Natural killer cell (primary cell): ENCODE results near the gene CD180. TPM values are rescaled to one million over a fixed set of nuclear protein-coding genes. Genes with fewer than 3 reads are reported as not detected.

ENCODE experiments used
- ATAC-seq, 3 donors: fragments of 150-1000 bp in 2 of 3; fragments of 200-7000 bp in 1 of 3; cut with Tn5 transposase; 1 replicate in 1 of 3; 2 replicates in 2 of 3; pipeline ENCODE4 v1.10.0; 2021; ENCODE audit warnings: mild to moderate bottlenecking in 2 of 3, moderate library complexity in 2 of 3
- DNase-seq, 2 donors: peaks; one replicate each; pipeline versions ENCODE4 v3.0.0 to v3.0.0-alpha.2; 2013 to 2021; ENCODE audit warnings: mixed read lengths in 1 of 2
- H3K27ac ChIP-seq: one replicate; pipeline ENCODE4 v1.5.1; 2013; ENCODE audit warnings: mild to moderate bottlenecking, low read length
- H3K27me3 ChIP-seq: one replicate; pipeline ENCODE4 v1.6.1; 2013; ENCODE audit warnings: low read length; ENCODE audit not compliant: control insufficient read depth, insufficient read depth
- H3K36me3 ChIP-seq: one replicate; pipeline ENCODE4 v1.6.1; 2013; ENCODE audit warnings: low read length; ENCODE audit not compliant: control insufficient read depth, insufficient read depth
- H3K4me1 ChIP-seq: one replicate; pipeline ENCODE4 v1.6.1; 2013; ENCODE audit warnings: low read length; ENCODE audit not compliant: control insufficient read depth, insufficient read depth
- H3K4me3 ChIP-seq: one replicate; pipeline ENCODE4 v1.5.1; 2013; ENCODE audit warnings: low read length
- H3K9me3 ChIP-seq: one replicate; pipeline ENCODE4 v1.6.1; 2013; ENCODE audit warnings: low read length; ENCODE audit not compliant: control insufficient read depth, insufficient read depth
- H3K27ac Mint-ChIP-seq, 2 donors: one replicate each; pipeline ENCODE4 v1.8.0; 2022; ENCODE audit warnings: mild to moderate bottlenecking in 2 of 2, mixed read lengths in 2 of 2, moderate library complexity in 1 of 2
- H3K27me3 Mint-ChIP-seq, 2 donors: one replicate each; pipeline ENCODE4 v1.8.0; 2022; ENCODE audit warnings: low read depth in 2 of 2, mixed read lengths in 2 of 2
- H3K36me3 Mint-ChIP-seq: one replicate; pipeline ENCODE4 v1.8.0; 2022; ENCODE audit warnings: mixed read lengths
- H3K4me1 Mint-ChIP-seq, 2 donors: one replicate each; pipeline ENCODE4 v1.8.0; 2022; ENCODE audit warnings: mixed read lengths in 2 of 2
- H3K4me3 Mint-ChIP-seq: one replicate; pipeline ENCODE4 v1.8.0; 2022; ENCODE audit warnings: mild to moderate bottlenecking, moderate library complexity, mixed read lengths
- H3K9me3 Mint-ChIP-seq, 2 donors: one replicate each; pipeline ENCODE4 v1.8.0; 2022; ENCODE audit warnings: mixed read lengths in 2 of 2
- WGBS: methylation state at CpG from one replicate; pipeline ENCODE4 v1.1.7; 2013; ENCODE audit warnings: missing lambda C conversion rate; ENCODE audit not compliant: insufficient coverage; 5-methylcytosine and 5-hydroxymethylcytosine counted together
- intact Hi-C: fragments of 100-400 bp; cut with micrococcal nuclease; formaldehyde crosslinking; loops from one replicate; pipeline ENCODE4 v1.14.2; 2022
- total RNA-seq, 4 donors: library from RNA; stranded (reverse); fragments of 120-200 nt in 1 of 4; gene quantifications; one replicate each; pipeline versions ENCODE4 v1.2.3 to v1.2.4, GENCODE V29; 2013 to 2022
- TF ChIP-seq, protein P1 (sequence below): fragments of 200-600 bp; IDR thresholded peaks from one replicate; pipeline ENCODE4 v1.8.0; 2022; ENCODE audit warnings: antibody characterized with exemption

The CD180 gene
- total RNA-seq, 3 donors from 2014 or later (not counting 1 experiment from before 2014, with no cell fraction given) = 0.34 to 1.2 (median 1.1) TPM

DNA sequence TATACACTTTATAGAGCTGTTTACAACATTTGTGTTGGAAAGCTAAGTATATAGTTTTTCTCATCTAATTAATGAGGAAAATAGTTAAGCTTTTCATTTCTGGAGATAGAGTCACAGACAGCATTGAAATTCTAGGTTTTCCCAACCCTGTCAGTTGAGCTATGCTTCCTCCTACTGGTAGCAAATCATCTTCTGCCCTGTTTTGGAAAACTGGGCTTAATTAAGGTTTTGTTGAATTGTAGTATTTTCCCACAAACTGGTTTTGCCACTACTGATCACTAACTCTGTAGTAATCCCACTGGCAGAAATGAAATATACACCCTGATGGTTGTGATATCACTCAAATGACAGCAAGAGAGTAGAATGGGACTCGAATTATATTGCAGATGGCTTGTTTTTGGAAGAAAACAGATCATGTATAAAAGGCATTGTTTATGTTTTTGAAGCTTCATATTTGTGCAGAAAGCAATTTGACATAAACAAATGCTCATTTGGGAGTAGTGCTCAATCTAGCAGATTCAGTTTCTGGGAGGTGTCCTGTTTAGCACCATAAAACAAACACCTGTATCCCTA lies 46.6 kb downstream of the CD180 start:
- 80% methylated on average over 1 of the region's 1 CpG for WGBS
- ATAC-seq (no peak), DNase-seq (no peak)
- H3K4me1 ChIP-seq = no peaks in the 10 kb centered on the region
- no peak overlapping the region for H3K27ac Mint-ChIP-seq
- H3K36me3 ChIP-seq = peaks cover 3% of the 10 kb centered on the region
- H3K9me3 ChIP-seq = peaks cover 2% of the 10 kb centered on the region
- H3K27me3 Mint-ChIP-seq = no peaks in the 10 kb centered on the region
- intact Hi-C loops = loop anchor here (10.0 kb wide), 1 partner anchor 1855 kb away; no protein-coding TSS in a partner anchor
- H3K4me1 Mint-ChIP-seq = no peaks in the 10 kb centered on the region
- no peaks in the 10 kb centered on the region for H3K27me3 ChIP-seq
- H3K4me3 Mint-ChIP-seq = no peak overlapping the region
- no peak overlapping the region for H3K4me3 ChIP-seq
- no peak overlapping the region for H3K27ac ChIP-seq
- H3K9me3 Mint-ChIP-seq = no peaks in the 10 kb centered on the region
- TF ChIP-seq, protein P1, sequence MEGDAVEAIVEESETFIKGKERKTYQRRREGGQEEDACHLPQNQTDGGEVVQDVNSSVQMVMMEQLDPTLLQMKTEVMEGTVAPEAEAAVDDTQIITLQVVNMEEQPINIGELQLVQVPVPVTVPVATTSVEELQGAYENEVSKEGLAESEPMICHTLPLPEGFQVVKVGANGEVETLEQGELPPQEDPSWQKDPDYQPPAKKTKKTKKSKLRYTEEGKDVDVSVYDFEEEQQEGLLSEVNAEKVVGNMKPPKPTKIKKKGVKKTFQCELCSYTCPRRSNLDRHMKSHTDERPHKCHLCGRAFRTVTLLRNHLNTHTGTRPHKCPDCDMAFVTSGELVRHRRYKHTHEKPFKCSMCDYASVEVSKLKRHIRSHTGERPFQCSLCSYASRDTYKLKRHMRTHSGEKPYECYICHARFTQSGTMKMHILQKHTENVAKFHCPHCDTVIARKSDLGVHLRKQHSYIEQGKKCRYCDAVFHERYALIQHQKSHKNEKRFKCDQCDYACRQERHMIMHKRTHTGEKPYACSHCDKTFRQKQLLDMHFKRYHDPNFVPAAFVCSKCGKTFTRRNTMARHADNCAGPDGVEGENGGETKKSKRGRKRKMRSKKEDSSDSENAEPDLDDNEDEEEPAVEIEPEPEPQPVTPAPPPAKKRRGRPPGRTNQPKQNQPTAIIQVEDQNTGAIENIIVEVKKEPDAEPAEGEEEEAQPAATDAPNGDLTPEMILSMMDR = no peak
- peaks cover 13% of the 10 kb centered on the region for H3K36me3 Mint-ChIP-seq

DNA sequence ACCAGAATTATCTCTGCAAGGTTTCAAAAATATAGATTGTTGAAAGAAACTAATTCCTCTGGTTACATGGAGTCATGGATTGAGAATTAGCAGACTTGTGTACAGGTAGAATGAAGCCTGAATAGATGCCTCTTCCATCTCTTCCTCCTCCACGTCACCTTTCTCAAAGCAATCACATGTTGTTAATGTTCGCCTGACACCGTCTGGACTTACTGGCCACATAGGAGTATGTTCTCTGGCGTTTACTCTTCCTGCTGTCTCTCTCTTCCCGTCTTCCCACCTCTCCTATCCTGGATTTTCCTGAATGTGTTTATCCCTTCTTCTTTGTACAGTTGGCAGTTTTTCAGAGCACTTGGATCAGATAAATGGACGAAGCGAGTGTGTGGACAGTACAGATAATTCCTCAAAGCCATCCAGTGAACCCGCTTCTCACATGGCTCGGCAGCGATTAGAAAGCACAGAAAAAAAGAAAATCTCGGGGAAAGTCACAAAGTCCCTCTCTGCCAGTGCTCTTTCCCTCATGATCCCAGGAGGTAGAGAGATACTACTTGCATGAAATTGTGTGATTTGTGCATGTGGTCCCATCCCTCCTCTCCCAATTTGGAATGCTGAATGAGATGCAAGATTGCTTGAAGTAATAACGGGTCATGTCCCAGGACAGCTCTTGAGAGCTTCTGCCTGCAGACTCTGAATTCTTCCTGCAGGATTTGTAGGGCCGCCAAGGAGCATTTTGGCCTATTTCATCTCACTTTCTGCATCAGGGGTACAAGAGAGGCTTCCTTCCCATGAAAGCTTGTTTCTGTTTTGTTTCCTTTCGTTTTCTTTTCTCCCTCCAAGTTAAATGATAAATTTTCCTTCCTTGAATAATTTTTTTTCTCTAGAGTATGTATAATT lies 47.3 kb downstream of the CD180 start:
- peaks cover 18% of the 10 kb centered on the region for H3K36me3 Mint-ChIP-seq
- peaks cover 4% of the 10 kb centered on the region for H3K36me3 ChIP-seq
- no peak overlapping the region for H3K27ac Mint-ChIP-seq

GRCh38 chr5:67147760-67148159 lies 48.8 kb downstream of the CD180 start:
- Histone ChIP-seq H3K4me3 (no peak overlapping the region), H3K9me3 (peaks cover 2% of the 10 kb centered on the region), H3K4me1 (no peaks in the 10 kb centered on the region), H3K27ac (no peak overlapping the region), H3K36me3 (peaks cover 8% of the 10 kb centered on the region), H3K27me3 (no peaks in the 10 kb centered on the region)
- Mint-ChIP-seq H3K4me1 (no peaks in the 10 kb centered on the region), H3K4me3 (no peak overlapping the region), H3K27me3 (no peaks in the 10 kb centered on the region), H3K9me3 (no peaks in the 10 kb centered on the region), H3K27ac (no peak overlapping the region), H3K36me3 (peaks cover 19% of the 10 kb centered on the region)
- no peak for ATAC-seq
- WGBS = 98% methylated on average over 3 of the region's 3 CpGs
- intact Hi-C loops = no loop called here
- TF ChIP-seq, protein P1 = no peak
- DNase-seq = no peak

More for the DNA sequence above, 47.3 kb downstream of the CD180 start:
- peaks cover 2% of the 10 kb centered on the region for H3K9me3 ChIP-seq
- no peaks in the 10 kb centered on the region for H3K4me1 ChIP-seq
- no peak overlapping the region for H3K4me3 Mint-ChIP-seq
- H3K27me3 ChIP-seq = no peaks in the 10 kb centered on the region
- ATAC-seq (no peak), DNase-seq (no peak)
- H3K27me3 Mint-ChIP-seq = no peaks in the 10 kb centered on the region
- WGBS = 95% methylated on average over 13 of the region's 14 CpGs
- H3K4me3 ChIP-seq = no peak overlapping the region
- H3K27ac ChIP-seq = no peak overlapping the region
- no peaks in the 10 kb centered on the region for H3K4me1 Mint-ChIP-seq
- no peaks in the 10 kb centered on the region for H3K9me3 Mint-ChIP-seq
- TF ChIP-seq, protein P1 = no peak
- intact Hi-C loops = no loop called here
